Measurements from ENCODE around the gene TM6SF1. TPM values are rescaled to one million over a fixed set of nuclear protein-coding genes. Genes with fewer than 3 reads are reported as not detected.

TM6SF1 gene
- total RNA-seq, 4 donors from 2014 or later, result 1.7 to 10.5 (median 3.9) TPM

- TF ChIP-seq CTCF (IDR thresholded peaks at IDR 0.05) (no peak), POLR2A (IDR thresholded peaks at IDR 0.05) (no peak)
- Histone ChIP-seq H3K27me3 (no peaks in the 10 kb centered on the region), H3K4me1 (no peaks in the 10 kb centered on the region), H3K27ac (no peak overlapping the region), H3K9me3 (no peaks in the 10 kb centered on the region), H3K36me3 (no peaks in the 10 kb centered on the region), H3K4me3 (no peak overlapping the region)
- no peak for DNase-seq
- intact Hi-C loops (cut with DNase I; ENCODE audit: low total_unique reads), result no loop called here
Observed at GRCh38 chr15:83115831-83116565, 8.6 kb downstream of the TM6SF1 start.

- H3K9me3 ChIP-seq, result no peaks in the 10 kb centered on the region
- H3K4me3 ChIP-seq, result no peak overlapping the region
- intact Hi-C loops (cut with DNase I; ENCODE audit: low total_unique reads), result no loop called here
- no peaks in the 10 kb centered on the region for H3K36me3 ChIP-seq
- DNase-seq, result no peak
- no peak for TF ChIP-seq POLR2A (IDR thresholded peaks at IDR 0.05)
- no peak for TF ChIP-seq CTCF (IDR thresholded peaks at IDR 0.05)
- no peaks in the 10 kb centered on the region for H3K4me1 ChIP-seq
- H3K27me3 ChIP-seq, result no peaks in the 10 kb centered on the region
- no peak overlapping the region for H3K27ac ChIP-seq
Observed at GRCh38 chr15:83118291-83118827, 10.9 kb downstream of the TM6SF1 start.

GRCh38 chr15:83118968-83119367, 11.5 kb downstream of the TM6SF1 start:
- TF ChIP-seq CTCF (IDR thresholded peaks at IDR 0.05) (no peak), POLR2A (IDR thresholded peaks at IDR 0.05) (no peak)

GRCh38 chr15:83119968-83120581, 12.6 kb downstream of the TM6SF1 start:
- Histone ChIP-seq H3K36me3 (no peaks in the 10 kb centered on the region), H3K27ac (no peak overlapping the region), H3K4me3 (no peak overlapping the region), H3K9me3 (no peaks in the 10 kb centered on the region), H3K4me1 (no peaks in the 10 kb centered on the region), H3K27me3 (no peaks in the 10 kb centered on the region)
- no peak for DNase-seq
- intact Hi-C loops (cut with DNase I; ENCODE audit: low total_unique reads), result no loop called here
- TF ChIP-seq POLR2A (IDR thresholded peaks at IDR 0.05) (no peak), CTCF (IDR thresholded peaks at IDR 0.05) (no peak)

More at GRCh38 chr15:83118968-83119367, 11.5 kb downstream of the TM6SF1 start:
- no peak overlapping the region for H3K27ac ChIP-seq
- no peaks in the 10 kb centered on the region for H3K4me1 ChIP-seq
- H3K27me3 ChIP-seq, result no peaks in the 10 kb centered on the region
- no peaks in the 10 kb centered on the region for H3K9me3 ChIP-seq
- no peak overlapping the region for H3K4me3 ChIP-seq
- no peaks in the 10 kb centered on the region for H3K36me3 ChIP-seq
- intact Hi-C loops (cut with DNase I; ENCODE audit: low total_unique reads), result no loop called here
- no peak for DNase-seq

GRCh38 chr15:83123529-83123928, 16.1 kb downstream of the TM6SF1 start:
- intact Hi-C loops (cut with DNase I; ENCODE audit: low total_unique reads), result no loop called here
- H3K27ac ChIP-seq, result no peak overlapping the region
- DNase-seq, result no peak
- no peaks in the 10 kb centered on the region for H3K9me3 ChIP-seq
- H3K4me3 ChIP-seq, result no peak overlapping the region
- H3K36me3 ChIP-seq, result no peaks in the 10 kb centered on the region
- H3K27me3 ChIP-seq, result no peaks in the 10 kb centered on the region
- H3K4me1 ChIP-seq, result no peaks in the 10 kb centered on the region
- no peak for TF ChIP-seq CTCF (IDR thresholded peaks at IDR 0.05)
- no peak for TF ChIP-seq POLR2A (IDR thresholded peaks at IDR 0.05)
